CD4-positive, alpha-beta T cell treated with Interleukin-1 beta for 1 hour (primary cell): ENCODE results near the gene CHDH.

Source experiments
- DNase-seq, 2 donors: peaks; one replicate each; pipeline ENCODE4 v3.0.0-alpha.2; 2020 to 2022

Gene CHDH

GRCh38 chr3:53780806-53781205 is 65.4 kb downstream of the CHDH start:
- DNase-seq, result no peak

DNA sequence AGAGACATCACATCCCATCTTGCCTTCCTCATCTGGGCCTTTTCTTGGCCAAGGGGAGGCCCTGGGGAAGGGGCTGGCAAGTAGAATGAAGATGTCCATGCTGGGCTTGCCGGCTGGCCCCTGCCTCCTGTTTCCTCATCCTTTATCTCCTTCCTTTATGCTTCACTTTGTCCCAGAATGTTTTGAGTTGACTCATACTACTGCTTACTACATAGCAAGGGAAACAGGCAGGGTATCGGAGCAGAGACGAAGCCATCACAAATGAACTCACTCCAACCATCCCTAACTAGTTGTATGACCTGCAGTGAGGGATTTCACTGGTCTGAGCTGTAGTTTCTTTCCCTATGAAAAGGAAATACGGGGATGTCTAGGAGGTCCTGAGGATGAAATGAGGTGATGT is 66.0 kb downstream of the CHDH start:
- no peak for DNase-seq

GRCh38 chr3:53778153-53778552 is 68.1 kb downstream of the CHDH start:
- DNase-seq, result no peak

DNA sequence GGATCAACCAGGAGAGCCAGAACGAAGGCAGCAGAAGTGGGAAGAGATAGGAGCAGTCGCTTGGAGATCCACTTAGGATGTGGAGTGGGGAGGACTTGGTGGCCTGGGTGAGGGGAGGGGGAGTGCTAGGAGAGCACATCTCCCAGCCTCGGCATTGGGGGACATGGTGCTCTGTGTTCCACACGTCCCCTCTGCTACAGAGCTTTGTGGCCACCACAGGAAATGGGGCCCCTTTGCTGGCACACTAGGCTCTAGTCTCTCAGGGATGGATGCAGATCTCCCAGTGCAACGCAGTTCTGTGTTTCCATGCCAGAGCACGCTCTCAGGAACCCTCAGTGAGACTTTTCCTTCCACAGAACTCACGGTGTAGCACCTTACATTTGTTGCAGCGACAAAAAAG is 68.8 kb downstream of the CHDH start:
- no peak for DNase-seq

GRCh38 chr3:53776494-53777101 is 69.6 kb downstream of the CHDH start:
- no peak for DNase-seq

DNA sequence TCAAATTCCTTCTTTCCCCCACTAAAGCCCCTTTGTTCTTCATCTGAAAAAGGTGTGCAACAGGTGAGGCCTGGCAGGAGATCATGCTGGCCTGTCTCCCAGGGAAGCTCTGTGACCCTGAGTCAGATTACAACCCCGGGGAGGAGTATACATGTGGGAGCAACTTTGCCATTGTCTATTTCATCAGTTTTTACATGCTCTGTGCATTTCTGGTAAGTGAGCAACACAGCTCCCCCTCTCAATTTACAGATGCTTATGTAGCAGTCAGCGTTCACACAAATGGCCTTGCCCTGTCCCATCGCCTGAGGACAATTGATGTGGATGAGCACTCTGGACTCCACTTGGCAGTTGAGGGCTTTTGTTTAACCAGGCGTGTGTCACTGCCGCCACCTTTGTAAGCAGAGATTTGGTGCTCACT is 70.4 kb downstream of the CHDH start:
- no peak for DNase-seq

DNA sequence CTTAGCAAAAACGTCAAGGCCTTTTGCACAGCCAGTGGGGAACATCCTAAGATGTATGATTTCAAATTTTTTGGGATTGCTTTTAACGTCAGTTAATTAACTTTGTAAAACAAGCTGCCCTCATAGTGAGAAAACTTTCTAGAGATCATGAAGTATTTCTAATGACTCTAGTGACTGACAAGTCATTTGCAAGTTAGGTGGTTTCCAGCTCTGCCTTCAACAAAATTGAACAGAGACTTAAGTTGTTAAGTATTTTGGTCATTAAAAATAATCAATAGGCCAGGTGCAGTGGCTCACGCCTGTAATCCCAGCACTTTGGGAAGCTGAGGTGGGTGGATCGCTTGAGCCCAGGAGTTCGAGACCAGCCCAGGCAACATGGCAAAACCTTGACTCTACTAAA is 71.2 kb downstream of the CHDH start:
- no peak for DNase-seq

GRCh38 chr3:53774414-53774813 is 71.8 kb downstream of the CHDH start:
- DNase-seq, result no peak

- DNase-seq, result no peak
Observed at GRCh38 chr3:53773611-53774368, 72.4 kb downstream of the CHDH start.

- DNase-seq, result no peak
Observed at GRCh38 chr3:53773021-53773436, 73.2 kb downstream of the CHDH start.

DNA sequence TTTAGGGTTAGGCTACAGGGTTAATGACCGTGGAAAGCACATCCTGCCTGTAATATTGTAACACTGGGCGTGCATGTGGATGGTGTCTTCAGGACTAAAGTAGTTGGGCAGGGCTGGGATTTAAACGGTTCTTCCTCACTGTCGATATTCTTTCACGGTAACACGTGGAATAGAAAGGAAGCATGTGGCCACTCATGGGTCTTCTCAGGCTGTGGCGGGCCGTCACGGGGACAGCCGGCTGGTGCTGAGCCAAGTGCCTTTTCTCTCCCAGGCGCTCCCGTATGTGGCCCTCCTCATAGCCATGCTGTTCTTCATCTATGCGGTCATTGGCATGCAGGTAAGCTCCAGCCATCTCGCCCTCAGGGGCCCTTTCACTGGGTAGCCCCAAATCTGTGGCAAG is 73.7 kb downstream of the CHDH start:
- DNase-seq, result no peak

DNA sequence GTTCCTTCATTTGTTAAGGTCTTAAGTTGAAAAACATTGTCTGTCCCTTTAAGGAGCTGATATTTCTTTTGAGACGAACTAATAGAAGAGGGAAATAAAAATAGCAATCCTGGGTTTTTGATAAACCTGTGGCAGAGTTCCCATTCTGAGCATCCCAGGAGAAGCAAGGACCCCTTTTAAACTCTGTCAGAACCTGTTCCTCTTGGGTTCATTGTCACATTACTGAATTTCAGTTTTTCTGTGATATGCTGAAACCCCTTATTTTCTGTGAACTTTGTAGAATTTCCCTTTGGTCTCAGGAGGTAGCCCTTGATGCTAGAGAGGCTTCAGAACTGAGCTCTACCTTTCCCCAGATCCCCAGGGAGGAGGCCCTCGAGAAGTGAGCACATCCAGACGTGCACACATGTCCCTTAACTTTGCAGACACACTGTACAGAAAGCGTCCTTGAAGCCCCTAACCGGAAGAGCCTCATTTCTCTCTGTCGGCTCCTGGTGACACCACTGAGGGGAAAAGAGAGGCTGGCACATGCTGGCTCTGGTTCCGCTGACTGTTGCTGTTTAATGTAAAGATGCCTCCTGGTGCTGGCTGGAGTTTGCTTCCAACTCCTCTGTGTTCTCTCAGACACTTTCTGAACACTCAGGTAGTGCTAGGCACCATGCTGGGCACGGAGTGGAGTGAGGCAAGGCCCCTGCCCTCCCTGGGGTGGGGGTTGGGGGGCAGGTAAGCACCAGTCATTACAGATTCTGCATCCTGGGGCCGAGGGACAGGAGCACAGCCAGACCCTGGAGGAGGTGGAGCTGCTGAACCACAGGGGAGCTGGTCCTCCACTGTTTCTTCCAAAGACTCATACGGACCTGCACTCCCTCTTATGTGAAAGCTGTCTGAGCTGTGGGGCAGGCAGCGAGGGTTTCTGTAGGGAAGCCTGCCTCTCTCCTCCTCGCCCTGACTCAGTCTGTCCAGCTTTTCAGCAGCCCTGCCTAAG is 77.5 kb downstream of the CHDH start:
- DNase-seq, result no peak

- DNase-seq, result no peak
Observed at GRCh38 chr3:53766706-53767105, 79.5 kb downstream of the CHDH start.

DNA sequence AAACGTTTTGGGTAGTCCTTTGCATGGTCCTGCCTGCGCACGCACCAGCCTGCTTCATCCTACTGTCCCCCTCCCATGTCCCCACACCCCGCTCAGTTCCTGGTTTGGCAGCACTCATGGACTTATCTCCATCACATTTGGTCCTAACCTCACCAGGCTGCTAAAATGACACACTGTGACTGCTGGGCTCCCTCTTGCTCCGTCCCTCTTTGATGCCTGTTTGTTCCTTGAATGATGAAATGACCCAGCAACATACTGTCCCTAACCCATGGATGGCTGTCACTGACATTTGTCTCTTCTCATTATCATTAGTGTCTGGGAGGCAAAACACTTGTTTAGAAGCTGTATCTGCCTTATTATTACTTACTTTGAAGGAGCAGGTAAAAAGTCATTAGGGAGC is 80.5 kb downstream of the CHDH start:
- DNase-seq, result no peak

GRCh38 chr3:53764026-53764775 is 82.0 kb downstream of the CHDH start:
- DNase-seq, result no peak

- no peak for DNase-seq
Observed at GRCh38 chr3:53763353-53763752, 82.9 kb downstream of the CHDH start.
